Endothelial cell of umbilical vein (primary cell): ENCODE results near the gene NSD1. TPM values are rescaled to one million over a fixed set of nuclear protein-coding genes. Genes with fewer than 3 reads are reported as not detected.
A peak's percentile ranks its signal among the peaks of the same experiment; 100 is the strongest.

Experiments used
- BruUV-seq: library from RNA; stranded (reverse); fragments of 400-500 nt; replicated peaks from 2 replicates; lab custom pipeline; 2021; lab: Mats Ljungman, UMichigan
- CTCF ChIA-PET: fragments of 300-600, 350-600 bp; sonication (Branson Sonifier 250); formaldehyde crosslinking; loops from one replicate; lab custom pipeline; 2021; ENCODE audit warnings: antibody characterized with exemption, inconsistent platforms; lab: Charles Lee
- POLR2A ChIA-PET: fragments of 300-600, 350-600 bp; sonication (Branson Sonifier 250); formaldehyde crosslinking; loops from one replicate; lab custom pipeline; 2021; ENCODE audit warnings: antibody characterized with exemption, inconsistent platforms; lab: Charles Lee
- DNase-seq: peaks from one replicate; pipeline ENCODE4 v3.0.0-alpha.2; 2011; ENCODE audit warnings: low read depth, low spot score
- FAIRE-seq: peaks from 2 replicates; lab custom pipeline; 2011; peaks lifted over from hg19 to GRCh38; lab: Jason Lieb, UNC
- H2AFZ ChIP-seq: 2 replicates; pipeline ENCODE4 v1.6.0; 2012; ENCODE audit warnings: low read depth, low read length, control low read depth, inconsistent platforms
- H3K27ac ChIP-seq: 2 replicates; pipeline ENCODE4 v1.5.1; 2011; ENCODE audit warnings: low read depth, mild to moderate bottlenecking, control low read depth, low read length, moderate library complexity; ENCODE audit not compliant: insufficient read depth
- H3K27me3 ChIP-seq, 2 experiments: 2 replicates each; pipeline versions ENCODE4 v1.6.0 to v1.6.1; 2011; ENCODE audit warnings: low read length in 2 of 2, mixed read lengths in 1 of 2; ENCODE audit not compliant: control insufficient read depth in 2 of 2, insufficient read depth in 2 of 2
- H3K36me3 ChIP-seq, 2 experiments: 2 replicates in 1 of 2; 3 replicates in 1 of 2; pipeline ENCODE4 v1.5.1; 2011; ENCODE audit warnings: low read length in 2 of 2, mild to moderate bottlenecking in 1 of 2, moderate library complexity in 1 of 2; ENCODE audit not compliant: control insufficient read depth in 2 of 2, insufficient read depth in 2 of 2; ENCODE audit errors: extremely low read depth in 1 of 2
- H3K4me1 ChIP-seq: 3 replicates; pipeline ENCODE4 v1.5.1; 2011; ENCODE audit warnings: mild to moderate bottlenecking, low read length; ENCODE audit not compliant: control insufficient read depth, insufficient read depth; ENCODE audit errors: extremely low read depth
- H3K4me2 ChIP-seq: 2 replicates; pipeline ENCODE4 v1.6.1; 2011; ENCODE audit warnings: low read length, control low read depth, mixed read lengths; ENCODE audit not compliant: insufficient read depth
- H3K4me3 ChIP-seq, 3 experiments: fragments of 200-600 bp in 1 of 3; sonication (generic), shearing (Covaris generic) in 1 of 3; replicated peaks in 1 of 3; 2 replicates each; pipeline ENCODE4 v1.5.1; 2011 to 2016; ENCODE audit warnings: control low read depth in 3 of 3, low read length in 3 of 3, mild to moderate bottlenecking in 2 of 3, inconsistent platforms in 1 of 3, low read depth in 1 of 3, moderate library complexity in 1 of 3; ENCODE audit not compliant: insufficient read depth in 1 of 3
- H3K79me2 ChIP-seq: 2 replicates; pipeline ENCODE4 v1.6.0; 2012; ENCODE audit warnings: low read length, inconsistent platforms; ENCODE audit not compliant: control insufficient read depth, insufficient read depth
- H3K9ac ChIP-seq: replicated peaks from 2 replicates; pipeline ENCODE3; 2011; ENCODE audit warnings: low read length, control low read depth; ENCODE audit not compliant: insufficient read depth; ENCODE audit errors: extremely low read depth
- H3K9me1 ChIP-seq: replicated peaks from 3 replicates; pipeline ENCODE4 v1.6.0; 2011; ENCODE audit warnings: mild to moderate bottlenecking, low read length; ENCODE audit not compliant: control insufficient read depth, insufficient read depth; ENCODE audit errors: extremely low read depth
- H3K9me3 ChIP-seq: replicated peaks from 2 replicates; pipeline ENCODE4 v1.5.1; 2012; ENCODE audit warnings: low read length, inconsistent platforms; ENCODE audit not compliant: control insufficient read depth, insufficient read depth
- H4K20me1 ChIP-seq: replicated peaks from 2 replicates; pipeline ENCODE3; 2011; ENCODE audit warnings: mild to moderate bottlenecking, low read length; ENCODE audit not compliant: control insufficient read depth, insufficient read depth; ENCODE audit errors: extremely low read depth
- CTCF ChIP-seq, 2 donors: IDR thresholded peaks; 1 replicate in 1 of 2; 2 replicates in 1 of 2; pipeline ENCODE4 v1.5.1; 2011; ENCODE audit warnings: low read length in 2 of 2, mild to moderate bottlenecking in 2 of 2, moderate library complexity in 2 of 2, control low read depth in 1 of 2, inconsistent platforms in 1 of 2, low read depth in 1 of 2; ENCODE audit not compliant: insufficient read depth in 1 of 2; ENCODE audit errors: extremely low read depth in 1 of 2
- FOS ChIP-seq: IDR thresholded peaks from 2 replicates; pipeline ENCODE4 v1.6.1; 2011; ENCODE audit warnings: mild to moderate bottlenecking, low read length, moderate library complexity, borderline replicate concordance; ENCODE audit not compliant: insufficient read depth
- GATA2 ChIP-seq: IDR thresholded peaks from 2 replicates; pipeline ENCODE4 v1.7.0; 2011; ENCODE audit warnings: low read depth, mild to moderate bottlenecking, moderate library complexity, mixed read lengths, low read length; ENCODE audit not compliant: insufficient read length, insufficient read depth
- JUN ChIP-seq: IDR thresholded peaks from 2 replicates; pipeline ENCODE4 v1.6.1; 2011; ENCODE audit warnings: borderline replicate concordance, low read depth; ENCODE audit not compliant: insufficient read length, insufficient read depth
- MAX ChIP-seq: IDR thresholded peaks from 2 replicates; pipeline ENCODE4 v1.6.1; 2011; ENCODE audit not compliant: insufficient read depth, insufficient read length
- MYC ChIP-seq: IDR thresholded peaks from one replicate; pipeline ENCODE4 v1.6.1; 2011; ENCODE audit warnings: mild to moderate bottlenecking, low read depth, low read length
- POLR2A ChIP-seq: IDR thresholded peaks from 2 replicates; pipeline ENCODE4 v1.6.1; 2012; ENCODE audit warnings: low read depth, mild to moderate bottlenecking, control low read depth, low read length
- POLR2AphosphoS5 ChIP-seq: IDR thresholded peaks from 2 replicates; pipeline ENCODE4 v1.6.1; 2012; ENCODE audit warnings: low read depth, mild to moderate bottlenecking, control low read depth, low read length, moderate library complexity; ENCODE audit not compliant: insufficient read depth
- dilution Hi-C: fragments of 300-500 bp; cut with MboI; formaldehyde crosslinking; loops from one replicate; pipeline ENCODE4 v1.15.0; 2019; ENCODE audit warnings: low sequenced_read_pairs; ENCODE audit not compliant: extremely low pct_ligation_motif_present
- intact Hi-C: fragments of 100-400 bp; cut with micrococcal nuclease; formaldehyde crosslinking; loops from one replicate; pipeline ENCODE4 v1.10.0; 2022
- polyA plus RNA-seq, 4 experiments: library from polyadenylated mRNA; depleted of rRNA in 3 of 4; stranded (reverse) in 3 of 4; unstranded in 1 of 4; fragments of >200 nt; gene quantifications; 2 replicates each; pipeline versions ENCODE4 v1.2.1 to v1.2.3, GENCODE V29; 2011 to 2012; ENCODE audit warnings: missing spikeins in 1 of 4
- total RNA-seq: library from RNA; stranded (reverse); gene quantifications from 2 replicates; pipeline ENCODE4 v1.2.3, GENCODE V29; 2021

Gene NSD1
- total and polyA plus RNA-seq, 2 donors (not counting 3 experiments of a cell fraction or from before 2014, with no cell fraction given), result 14.4 to 90.4 TPM

DNA sequence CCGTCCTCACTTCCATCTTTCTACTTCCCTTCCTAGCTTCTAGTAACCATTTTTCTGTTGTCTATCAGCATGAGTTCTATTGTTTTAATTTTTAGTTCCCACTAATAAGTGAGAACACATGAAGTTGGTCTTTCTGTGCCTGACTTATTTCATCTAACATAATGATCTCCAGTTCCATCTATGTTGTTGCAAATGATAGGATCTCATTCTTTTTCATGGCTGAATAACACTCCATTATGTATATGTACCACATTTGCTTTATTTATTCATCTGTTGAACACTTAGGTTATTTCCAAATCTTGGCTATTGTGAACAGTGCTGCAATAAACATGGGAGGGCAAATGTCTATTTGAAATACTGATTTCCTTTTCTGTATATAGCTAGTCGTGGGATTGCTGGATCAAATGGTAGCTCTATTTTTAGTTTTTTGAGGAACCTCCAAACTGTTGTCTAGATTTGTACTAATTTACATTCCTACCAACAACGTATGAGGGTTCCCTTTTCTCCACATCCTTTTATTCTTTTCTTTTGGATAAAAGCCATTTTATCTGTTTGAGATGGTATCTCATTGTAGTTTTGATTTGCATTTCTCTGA lies 50.3 kb downstream of the NSD1 start:
- Histone ChIP-seq H3K4me2 (no peak overlapping the region), H3K79me2 (peaks cover 70% of the 10 kb centered on the region), H3K27ac (no peak overlapping the region), H3K9me1 (no peaks in the 10 kb centered on the region), H3K4me3 (no peak overlapping the region), H2AFZ (no peak overlapping the region), H3K4me1 (no peaks in the 10 kb centered on the region), H4K20me1 (no peaks in the 10 kb centered on the region), H3K9me3 (no peaks in the 10 kb centered on the region), H3K27me3 (no peaks in the 10 kb centered on the region), H3K36me3 (peaks cover 0 to 5% of the 10 kb centered on the region in 2 experiments), H3K9ac (no peak overlapping the region)
- BruUV-seq, result no TSS peak
- FAIRE-seq, result no peak
- dilution Hi-C loops, result no loop called here
- intact Hi-C loops, result no loop called here
- no peak for TF ChIP-seq MYC
- TF ChIP-seq GATA2, result no peak
- no peak for TF ChIP-seq POLR2AphosphoS5
- no peak for TF ChIP-seq CTCF (IDR thresholded peaks at IDR 0.05; ENCODE audit: extremely low read depth in 1 of 2, insufficient read depth in 1 of 2, low read depth in 1 of 2, low read length in 2 of 2)
- TF ChIP-seq FOS, result no peak
- no peak for TF ChIP-seq POLR2A
- no peak for TF ChIP-seq MAX
- TF ChIP-seq JUN, result no peak
- ChIA-PET POLR2A (no interaction called here), CTCF (interaction anchor here (1.3 kb wide), 1 partner anchor 10 kb away, joined by 6 read pairs; no protein-coding TSS in a partner anchor)
- DNase-seq, result peak; percentile 8
